Measurements from ENCODE around the gene ZFR2.

Gene ZFR2

GRCh38 chr19:3773814-3774515 is 94.9 kb downstream of the ZFR2 start:
- Histone ChIP-seq H3K9me3 (no peaks in the 10 kb centered on the region), H3K27me3 (0 out of 2 replicates have a peak, but pooled peaks cover 6% of the 10 kb centered on the region), H3K4me3 (ENCODE audit: low read depth, low read length) (no peak overlapping the region), H3K4me1 (no peaks in the 10 kb centered on the region), H3K36me3 (no peaks in the 10 kb centered on the region; the same call in 1 of the 2 replicates)
- no peak for DNase-seq
- TF ChIP-seq CTCF (IDR thresholded peaks at IDR 0.05; ENCODE audit: low read depth, low read length), result no peak

GRCh38 chr19:3771906-3772455 is 96.9 kb downstream of the ZFR2 start, which contains the start of gene RAX2:
RAX2 (minus strand) TSS chr19:3772228; CDS start chr19:3771742, 486 bp downstream.
- H3K4me3 ChIP-seq (ENCODE audit: low read depth, low read length), result no peak within 1 kb of the TSS
- H3K4me1 ChIP-seq, result no peaks in the 10 kb centered on the region
- no peak for TF ChIP-seq CTCF (IDR thresholded peaks at IDR 0.05; ENCODE audit: low read depth, low read length)
- H3K9me3 ChIP-seq, result no peaks in the 10 kb centered on the region
- peaks cover 13% of the 10 kb centered on the region for H3K36me3 ChIP-seq
- no peak for DNase-seq
- no peaks in the 10 kb centered on the region for H3K27me3 ChIP-seq

- no peaks in the 10 kb centered on the region for H3K4me1 ChIP-seq
- no peaks in the 10 kb centered on the region for H3K27me3 ChIP-seq
- no peaks in the 10 kb centered on the region for H3K9me3 ChIP-seq
- peaks cover 20% of the 10 kb centered on the region for H3K36me3 ChIP-seq
- DNase-seq, result no peak
- TF ChIP-seq CTCF (IDR thresholded peaks at IDR 0.05; ENCODE audit: low read depth, low read length), result no peak
- H3K4me3 ChIP-seq (ENCODE audit: low read depth, low read length), result no peak overlapping the region
Measured at GRCh38 chr19:3771000-3771905, 97.6 kb downstream of the ZFR2 start.

GRCh38 chr19:3770136-3770999 is 98.5 kb downstream of the ZFR2 start:
- DNase-seq, result no peak
- Histone ChIP-seq H3K27me3 (no peaks in the 10 kb centered on the region), H3K4me1 (no peaks in the 10 kb centered on the region), H3K9me3 (no peaks in the 10 kb centered on the region), H3K36me3 (peaks cover 23% of the 10 kb centered on the region), H3K4me3 (ENCODE audit: low read depth, low read length) (no peak overlapping the region)
- no peak for TF ChIP-seq CTCF (IDR thresholded peaks at IDR 0.05; ENCODE audit: low read depth, low read length)

- Histone ChIP-seq H3K9me3 (no peaks in the 10 kb centered on the region), H3K36me3 (peaks cover 26% of the 10 kb centered on the region), H3K4me3 (ENCODE audit: low read depth, low read length) (no peak overlapping the region), H3K27me3 (no peaks in the 10 kb centered on the region), H3K4me1 (no peaks in the 10 kb centered on the region)
- no peak for DNase-seq
- no peak for TF ChIP-seq CTCF (IDR thresholded peaks at IDR 0.05; ENCODE audit: low read depth, low read length)
Measured at GRCh38 chr19:3769494-3769893, 99.3 kb downstream of the ZFR2 start.
